ENCODE results near the gene PERM1. TPM values are rescaled to one million over a fixed set of nuclear protein-coding genes. Genes with fewer than 3 reads are reported as not detected.

The PERM1 gene
- total and polyA plus RNA-seq, 9 of the 15 experiments (the other 6 are each of a cell fraction or from before 2014, with no cell fraction given) = not detected

DNA sequence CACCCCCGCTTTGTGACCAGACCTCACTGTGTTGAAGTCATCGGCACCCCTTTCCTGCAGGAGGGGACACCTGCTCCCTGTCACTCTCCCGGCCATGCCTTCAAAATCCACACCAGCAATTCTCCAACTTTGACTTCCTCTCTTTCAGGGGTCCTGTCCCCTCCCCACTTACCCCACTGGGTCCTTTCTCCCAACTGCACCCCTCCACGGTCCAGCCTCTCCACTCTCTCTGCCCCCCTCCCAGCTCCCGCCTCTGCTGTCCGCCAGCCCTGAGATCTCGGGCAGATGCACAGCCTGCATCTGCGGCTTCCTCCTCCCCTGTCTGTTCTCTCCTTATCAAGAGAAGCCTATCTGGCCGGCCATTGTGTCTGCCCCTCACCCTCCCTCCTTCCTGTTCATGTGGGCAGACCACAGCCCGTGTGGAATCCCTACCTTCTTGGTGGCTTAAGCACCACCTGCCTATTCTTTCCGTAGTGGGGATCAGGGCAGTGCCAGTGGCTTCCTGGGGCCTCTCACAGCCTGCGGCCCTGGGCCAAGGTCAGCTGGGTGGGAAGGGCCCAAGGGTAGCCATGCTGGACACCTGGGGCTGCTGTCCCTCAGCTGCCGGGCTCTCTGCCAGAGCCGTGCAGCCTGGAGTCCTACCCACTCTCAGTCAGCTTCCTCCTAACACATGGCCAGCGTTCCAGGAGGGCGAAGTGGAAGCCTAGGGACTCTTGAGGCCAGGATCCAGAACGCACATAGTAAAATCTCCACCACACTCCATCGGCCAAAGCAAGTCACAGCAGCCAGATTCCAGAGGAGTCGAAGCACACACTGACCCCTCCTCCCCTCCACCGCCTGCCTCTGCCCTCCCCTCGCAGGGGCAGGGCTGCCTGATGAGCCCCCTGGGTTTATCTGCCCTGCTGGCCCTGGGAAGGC is 23.1 kb upstream of the PERM1 start:
- Histone ChIP-seq H2AFZ (ENCODE audit: low read depth, low read length) (peak overlapping the region; percentile 91), H3K4me1 (replicated peaks in 1 of 2; ENCODE audit: control insufficient read depth in 2 of 2, insufficient read depth in 2 of 2, low read length in 2 of 2) (peaks cover 39 to 66% of the 10 kb centered on the region in 2 experiments), H3K27me3 (ENCODE audit: control insufficient read depth in 2 of 2, insufficient read depth in 2 of 2, low read length in 2 of 2) (no peaks in the 10 kb centered on the region), H3K79me2 (ENCODE audit: control insufficient read depth, insufficient read depth, low read length) (peaks cover 11% of the 10 kb centered on the region; the same call in 2 of the 3 replicates), H3K4me2 (ENCODE audit: insufficient read depth, low read length) (peak overlapping the region; percentile 61), H4K20me1 (replicated peaks; ENCODE audit: control insufficient read depth, insufficient read depth, low read length) (0 out of 2 replicates have a peak, but pooled peaks cover 4% of the 10 kb centered on the region), H3K27ac (ENCODE audit: extremely low read depth, low read depth, low read length) (peak overlapping the region; percentile 70), H3K4me3 (no peak overlapping the region), H3K9ac (ENCODE audit: insufficient read depth in 1 of 2, low read depth in 2 of 2, low read length in 2 of 2) (peak overlapping the region; percentile 48 to 90), H3K9me1 (ENCODE audit: control insufficient read depth, insufficient read depth, low read length) (no peaks in the 10 kb centered on the region), H3K9me3 (replicated peaks; ENCODE audit: control insufficient read depth, insufficient read depth, low read depth, low read length) (no peaks in the 10 kb centered on the region; the same call in none of the 2 replicates), H3K36me3 (ENCODE audit: control insufficient read depth, insufficient read depth, low read length) (no peaks in the 10 kb centered on the region)
- in situ Hi-C loops (cut with MboI) = no loop called here
- WGBS (ENCODE audit: insufficient coverage, low coverage, missing lambda C conversion rate) = 12% methylated on average over 21 of the region's 21 CpGs
- ChIA-PET POLR2A (interaction anchor here (0.9 to 2.6 kb wide), 2 partner anchors 8 to 9 kb away, joined by 4 to 9 read pairs; partner anchors contain the start of gene ISG15), CTCF (ENCODE audit: low intra/inter-chr PET ratio) (no interaction called here)
- peak; percentile 45 for ATAC-seq
- intact Hi-C loops (cut with micrococcal nuclease) = loop anchor here (5.0 kb wide), 1 partner anchor 57 kb away; no protein-coding TSS in a partner anchor
- FAIRE-seq = peak; percentile 87
- peak; percentile 71 to 86 (median 76) for DNase-seq (ENCODE audit: extremely low read depth in 1 of 4, low spot score in 3 of 4)
- BruUV-seq (replicated peaks) = no TSS peak
- TF ChIP-seq SMAD2 (IDR thresholded peaks at IDR 0.05; ENCODE audit: low read depth, low read length) (no peak), ZBTB1 (CRISPR knock-in tag; IDR thresholded peaks at IDR 0.05; ENCODE audit: borderline replicate concordance, low read depth) (no peak), BRCA1 (IDR thresholded peaks at IDR 0.05) (no peak), BRCA1 (CRISPR knock-in tag; IDR thresholded peaks at IDR 0.05) (no peak), TGIF2 (CRISPR knock-in tag; IDR thresholded peaks at IDR 0.05) (no peak), STAG1 (CRISPR knock-in tag; IDR thresholded peaks at IDR 0.05; ENCODE audit: borderline replicate concordance) (no peak), ZNF76 (CRISPR knock-in tag; IDR thresholded peaks at IDR 0.05; ENCODE audit: borderline replicate concordance) (0 out of 2 replicates have a peak, but pooled peaks have one; percentile 56), KLF10 (CRISPR knock-in tag; IDR thresholded peaks at IDR 0.05) (no peak), ZNF644 (tag; IDR thresholded peaks at IDR 0.05; ENCODE audit: low read depth) (peak; percentile 76; the same call in 1 of the 2 replicates)
- TF ChIP-seq, protein P1, sequence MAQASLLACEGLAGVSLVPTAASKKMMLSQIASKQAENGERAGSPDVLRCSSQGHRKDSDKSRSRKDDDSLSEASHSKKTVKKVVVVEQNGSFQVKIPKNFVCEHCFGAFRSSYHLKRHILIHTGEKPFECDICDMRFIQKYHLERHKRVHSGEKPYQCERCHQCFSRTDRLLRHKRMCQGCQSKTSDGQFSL (CRISPR knock-in tag; IDR thresholded peaks at IDR 0.05) = peak; percentile 63; the same call in 1 of the 2 replicates
- TF ChIP-seq, protein P1 (tag; IDR thresholded peaks at IDR 0.05) = 0 out of 4 replicates have a peak, but pooled peaks of 1 of the 2 experiments have one; percentile 46
- TF ChIP-seq, protein P2, sequence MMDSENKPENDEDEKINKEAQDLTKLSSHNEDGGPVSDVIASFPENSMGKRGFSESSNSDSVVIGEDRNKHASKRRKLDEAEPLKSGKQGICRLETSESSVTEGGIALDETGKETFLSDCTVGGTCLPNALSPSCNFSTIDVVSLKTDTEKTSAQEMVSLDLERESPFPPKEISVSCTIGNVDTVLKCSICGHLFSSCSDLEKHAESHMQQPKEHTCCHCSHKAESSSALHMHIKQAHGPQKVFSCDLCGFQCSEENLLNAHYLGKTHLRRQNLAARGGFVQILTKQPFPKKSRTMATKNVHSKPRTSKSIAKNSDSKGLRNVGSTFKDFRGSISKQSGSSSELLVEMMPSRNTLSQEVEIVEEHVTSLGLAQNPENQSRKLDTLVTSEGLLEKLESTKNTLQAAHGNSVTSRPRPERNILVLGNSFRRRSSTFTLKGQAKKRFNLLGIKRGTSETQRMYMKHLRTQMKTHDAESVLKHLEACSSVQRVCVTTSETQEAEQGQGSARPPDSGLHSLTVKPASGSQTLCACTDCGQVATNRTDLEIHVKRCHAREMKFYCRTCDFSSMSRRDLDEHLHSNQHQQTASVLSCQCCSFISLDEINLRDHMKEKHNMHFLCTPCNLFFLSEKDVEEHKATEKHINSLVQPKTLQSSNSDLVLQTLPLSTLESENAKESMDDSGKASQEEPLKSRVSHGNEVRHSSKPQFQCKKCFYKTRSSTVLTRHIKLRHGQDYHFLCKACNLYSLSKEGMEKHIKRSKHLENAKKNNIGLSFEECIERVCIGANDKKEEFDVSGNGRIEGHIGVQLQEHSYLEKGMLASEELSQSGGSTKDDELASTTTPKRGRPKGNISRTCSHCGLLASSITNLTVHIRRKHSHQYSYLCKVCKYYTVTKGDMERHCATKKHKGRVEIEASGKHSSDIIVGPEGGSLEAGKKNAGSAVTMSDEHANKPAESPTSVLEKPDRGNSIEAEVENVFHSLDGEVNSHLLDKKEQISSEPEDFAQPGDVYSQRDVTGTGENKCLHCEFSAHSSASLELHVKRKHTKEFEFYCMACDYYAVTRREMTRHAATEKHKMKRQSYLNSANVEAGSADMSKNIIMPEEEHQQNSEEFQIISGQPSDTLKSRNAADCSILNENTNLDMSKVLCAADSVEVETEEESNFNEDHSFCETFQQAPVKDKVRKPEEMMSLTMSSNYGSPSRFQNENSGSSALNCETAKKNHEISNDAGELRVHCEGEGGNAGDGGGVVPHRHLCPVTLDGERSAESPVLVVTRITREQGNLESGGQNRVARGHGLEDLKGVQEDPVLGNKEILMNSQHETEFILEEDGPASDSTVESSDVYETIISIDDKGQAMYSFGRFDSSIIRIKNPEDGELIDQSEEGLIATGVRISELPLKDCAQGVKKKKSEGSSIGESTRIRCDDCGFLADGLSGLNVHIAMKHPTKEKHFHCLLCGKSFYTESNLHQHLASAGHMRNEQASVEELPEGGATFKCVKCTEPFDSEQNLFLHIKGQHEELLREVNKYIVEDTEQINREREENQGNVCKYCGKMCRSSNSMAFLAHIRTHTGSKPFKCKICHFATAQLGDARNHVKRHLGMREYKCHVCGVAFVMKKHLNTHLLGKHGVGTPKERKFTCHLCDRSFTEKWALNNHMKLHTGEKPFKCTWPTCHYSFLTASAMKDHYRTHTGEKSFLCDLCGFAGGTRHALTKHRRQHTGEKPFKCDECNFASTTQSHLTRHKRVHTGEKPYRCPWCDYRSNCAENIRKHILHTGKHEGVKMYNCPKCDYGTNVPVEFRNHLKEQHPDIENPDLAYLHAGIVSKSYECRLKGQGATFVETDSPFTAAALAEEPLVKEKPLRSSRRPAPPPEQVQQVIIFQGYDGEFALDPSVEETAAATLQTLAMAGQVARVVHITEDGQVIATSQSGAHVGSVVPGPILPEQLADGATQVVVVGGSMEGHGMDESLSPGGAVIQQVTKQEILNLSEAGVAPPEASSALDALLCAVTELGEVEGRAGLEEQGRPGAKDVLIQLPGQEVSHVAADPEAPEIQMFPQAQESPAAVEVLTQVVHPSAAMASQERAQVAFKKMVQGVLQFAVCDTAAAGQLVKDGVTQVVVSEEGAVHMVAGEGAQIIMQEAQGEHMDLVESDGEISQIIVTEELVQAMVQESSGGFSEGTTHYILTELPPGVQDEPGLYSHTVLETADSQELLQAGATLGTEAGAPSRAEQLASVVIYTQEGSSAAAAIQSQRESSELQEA (IDR thresholded peaks at IDR 0.05; ENCODE audit: low read depth) = no peak

Measured in K562 (cell line).